Occipital lobe (tissue), 2 donors: ENCODE results near the gene ISG15. TPM values are rescaled to one million over a fixed set of nuclear protein-coding genes. Genes with fewer than 3 reads are reported as not detected.

Experiments used
- DNase-seq: peaks from one replicate; lab custom pipeline; 2025; lab: John Stamatoyannopoulos, UW
- total RNA-seq: library from RNA; depleted of rRNA; stranded (reverse); fragments of >200 nt; gene quantifications from one replicate; pipeline ENCODE4 v1.2.3, GENCODE V29; 2014

Gene ISG15
- 15.0 TPM for total RNA-seq

DNA sequence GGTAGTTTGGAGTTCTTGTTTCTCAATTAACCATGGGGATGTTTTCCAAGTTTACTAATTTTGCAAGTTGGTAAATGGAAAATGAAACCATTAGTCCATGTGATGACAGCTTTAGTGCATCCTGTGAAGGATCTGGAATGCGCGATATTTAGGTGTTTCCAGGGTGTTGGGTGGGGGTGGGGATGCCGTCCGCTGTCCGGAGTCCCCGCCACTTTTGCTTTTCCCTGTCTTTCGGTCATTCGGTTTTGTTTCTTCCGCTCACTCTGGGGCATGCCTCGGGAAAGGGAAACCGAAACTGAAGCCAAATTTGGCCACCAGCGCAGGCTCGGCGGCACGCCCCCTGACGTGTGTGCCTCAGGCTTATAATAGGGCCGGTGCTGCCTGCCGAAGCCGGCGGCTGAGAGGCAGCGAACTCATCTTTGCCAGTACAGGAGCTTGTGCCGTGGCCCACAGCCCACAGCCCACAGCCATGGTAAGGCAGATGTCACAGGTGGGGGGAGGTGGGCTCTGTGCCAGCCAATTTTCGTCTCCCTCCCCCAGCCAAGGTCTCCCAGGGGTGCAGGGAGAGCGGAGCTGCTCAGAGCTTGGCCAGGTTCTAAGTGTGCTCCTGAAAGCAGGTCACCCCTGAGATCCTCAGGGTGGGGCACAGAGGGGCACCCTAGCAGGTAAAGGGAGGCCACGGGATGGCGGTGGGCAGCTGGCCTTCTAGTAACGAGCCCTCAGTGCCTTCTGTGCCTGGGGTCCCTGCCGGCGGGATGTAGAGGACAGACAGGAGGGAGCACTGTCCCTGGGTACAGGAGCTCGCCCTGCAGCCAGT is at the start of gene ISG15:
Gene ISG15 (plus strand): TSS at position 393 of the 817 bp plus-strand sequence. CDS start 77 bp downstream, at position 470.
- DNase-seq, result peak; percentile 54

DNA sequence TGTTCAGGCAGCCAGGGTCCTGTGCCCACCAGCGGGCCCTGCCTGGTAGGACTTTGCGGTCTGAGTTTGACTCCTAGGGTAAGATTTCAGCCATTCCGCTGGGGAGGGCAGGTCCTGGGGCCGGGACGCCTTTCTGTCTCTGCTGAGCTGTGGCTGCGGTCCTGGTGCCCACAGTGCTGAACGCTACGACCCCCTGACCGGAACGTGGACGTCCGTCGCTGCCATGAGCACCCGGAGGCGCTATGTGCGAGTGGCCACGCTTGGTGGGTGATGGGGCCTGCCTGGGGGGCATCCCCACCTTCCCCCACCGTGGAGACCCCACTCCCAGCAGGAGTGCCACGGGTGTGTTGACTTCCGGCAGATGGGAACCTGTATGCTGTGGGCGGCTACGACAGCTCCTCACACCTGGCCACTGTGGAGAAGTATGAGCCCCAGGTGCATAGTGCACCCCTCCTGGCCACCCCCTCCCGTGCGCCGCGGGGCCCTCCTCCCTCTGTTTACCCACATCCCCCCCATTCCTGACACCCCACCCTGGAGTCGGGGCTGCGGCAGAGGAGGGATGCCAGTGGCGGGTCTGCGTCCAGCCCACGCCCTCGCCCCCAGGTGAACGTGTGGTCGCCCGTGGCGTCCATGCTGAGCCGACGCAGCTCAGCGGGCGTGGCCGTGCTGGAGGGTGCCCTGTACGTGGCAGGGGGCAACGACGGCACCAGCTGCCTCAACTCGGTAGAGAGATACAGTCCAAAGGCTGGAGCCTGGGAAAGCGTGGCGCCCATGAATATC is 49.4 kb upstream of the ISG15 start:
- no peak for DNase-seq

DNA sequence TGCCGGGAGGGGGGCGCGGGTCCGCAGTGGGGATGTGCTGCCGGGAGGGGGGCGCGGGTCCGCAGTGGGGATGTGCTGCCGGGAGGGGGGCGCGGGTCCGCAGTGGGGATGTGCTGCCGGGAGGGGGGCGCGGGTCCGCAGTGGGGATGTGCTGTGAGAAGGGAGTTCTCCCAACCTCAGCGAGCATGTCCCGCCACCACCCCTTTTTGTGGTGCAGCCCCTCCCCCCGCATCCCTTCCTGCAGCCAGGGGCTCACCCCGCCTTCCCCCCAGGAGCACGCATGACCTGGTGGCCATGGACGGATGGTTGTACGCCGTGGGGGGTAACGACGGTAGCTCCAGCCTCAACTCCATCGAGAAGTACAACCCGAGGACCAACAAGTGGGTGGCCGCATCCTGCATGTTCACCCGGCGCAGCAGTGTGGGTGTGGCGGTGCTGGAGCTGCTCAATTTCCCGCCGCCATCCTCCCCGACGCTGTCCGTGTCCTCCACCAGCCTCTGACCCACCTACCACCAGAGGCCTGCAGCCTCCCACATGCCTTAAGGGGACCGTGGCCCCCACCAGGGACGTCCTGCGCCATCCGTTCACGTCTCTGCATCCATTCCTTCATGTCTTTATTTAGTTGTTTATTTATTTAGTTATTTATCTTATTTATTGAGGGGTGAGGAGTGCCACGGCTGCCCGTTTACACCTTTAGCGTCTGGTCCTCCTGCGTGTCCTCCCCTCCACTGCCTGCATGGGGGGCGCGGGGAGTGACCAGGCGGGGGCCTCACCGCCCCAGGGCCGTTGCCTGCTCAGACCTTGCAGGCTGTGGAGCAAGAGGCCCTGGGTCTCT is 48.4 kb upstream of the ISG15 start:
- DNase-seq, result no peak

DNA sequence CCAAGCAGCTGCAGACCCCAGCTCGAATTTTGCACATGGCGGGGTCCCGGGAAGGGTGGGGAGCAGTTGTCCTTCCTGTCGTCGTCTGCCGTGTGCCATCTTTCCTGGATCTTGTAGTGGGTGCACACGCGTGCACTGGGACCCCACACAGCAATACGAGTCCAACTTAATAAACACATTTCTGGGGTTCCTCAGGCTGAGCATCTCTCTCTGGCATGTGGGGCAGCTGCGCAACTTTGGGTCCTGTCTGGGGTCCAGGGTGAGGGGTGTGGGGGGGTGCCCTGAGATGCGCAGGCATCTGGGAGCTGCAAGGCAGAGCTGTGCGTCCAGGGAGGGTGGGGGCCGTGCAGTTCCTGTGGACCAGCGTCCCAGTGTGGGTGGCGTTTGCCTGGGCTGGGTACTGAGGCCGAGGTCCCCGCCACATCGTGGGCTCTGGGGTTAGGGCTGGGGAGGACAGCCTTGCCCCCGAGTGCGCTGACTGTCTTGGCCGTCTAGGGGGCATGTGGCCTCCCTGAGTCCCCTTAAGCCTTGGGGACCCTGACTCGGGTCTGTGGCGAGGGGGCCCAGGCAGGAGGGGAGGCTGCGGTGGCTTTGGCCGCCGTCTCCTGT is 47.7 kb upstream of the ISG15 start:
- no peak for DNase-seq

DNA sequence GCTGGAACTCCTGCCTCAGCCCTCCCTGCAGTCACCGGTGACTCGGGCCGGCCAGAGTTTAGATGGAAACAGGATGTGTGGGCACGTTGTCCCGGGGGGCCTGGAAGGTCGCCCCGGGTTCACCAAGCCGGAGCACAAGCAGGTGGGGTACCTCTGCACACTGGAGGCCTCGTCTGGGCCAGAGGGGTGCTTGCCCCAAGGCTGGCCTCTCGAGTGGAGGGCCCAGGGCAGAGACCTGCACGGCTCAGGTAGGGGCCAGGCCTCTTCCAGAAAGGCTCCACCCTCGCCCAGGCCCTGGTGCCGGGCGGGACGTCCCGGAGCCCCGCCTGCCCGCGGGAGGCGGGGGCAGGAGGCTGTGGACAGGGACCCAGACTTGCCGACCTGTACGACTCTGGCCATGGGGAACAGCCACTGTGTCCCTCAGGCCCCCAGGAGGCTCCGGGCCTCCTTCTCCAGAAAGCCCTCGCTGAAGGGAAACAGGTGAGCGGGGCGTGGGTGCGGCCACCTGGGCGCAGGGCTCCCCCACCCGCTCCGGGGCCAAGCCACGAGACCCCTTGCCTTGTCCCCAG is 47.1 kb upstream of the ISG15 start, which contains the start of gene PLEKHN1:
Gene PLEKHN1 (plus strand): TSS at position 348 of the 569 bp plus-strand sequence. CDS start 50 bp downstream, at position 398.
- no peak for DNase-seq

DNA sequence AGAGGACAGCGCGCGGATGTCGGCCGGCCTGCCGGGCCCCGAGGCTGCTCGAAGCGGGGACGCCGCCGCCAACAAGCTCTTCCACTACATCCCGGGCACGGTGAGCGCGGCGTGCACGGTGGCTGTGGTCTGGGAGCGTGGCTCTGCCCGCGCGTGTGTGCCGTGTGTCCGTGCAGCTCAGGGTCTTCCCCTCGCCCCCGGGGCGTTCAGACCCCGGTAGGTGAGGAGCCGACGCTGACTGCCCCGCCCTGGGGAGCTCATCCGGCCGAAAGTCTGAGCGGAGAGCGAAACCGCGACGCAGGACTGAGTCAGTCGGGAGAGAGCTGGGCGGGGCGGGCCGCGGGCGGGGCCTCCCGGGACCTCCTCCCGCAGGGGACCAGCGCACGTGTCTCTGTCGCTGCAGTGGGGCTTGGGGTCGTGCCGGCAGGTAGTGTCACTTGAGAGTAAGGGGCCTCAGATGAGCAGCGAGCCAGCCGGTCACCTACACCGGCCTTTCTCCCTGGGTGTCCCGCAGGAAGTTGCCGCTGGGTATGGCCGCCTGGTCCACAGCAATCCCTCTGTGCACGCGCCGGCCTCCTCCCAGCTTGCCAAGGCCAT is 46.5 kb upstream of the ISG15 start:
- DNase-seq, result peak; percentile 31

DNA sequence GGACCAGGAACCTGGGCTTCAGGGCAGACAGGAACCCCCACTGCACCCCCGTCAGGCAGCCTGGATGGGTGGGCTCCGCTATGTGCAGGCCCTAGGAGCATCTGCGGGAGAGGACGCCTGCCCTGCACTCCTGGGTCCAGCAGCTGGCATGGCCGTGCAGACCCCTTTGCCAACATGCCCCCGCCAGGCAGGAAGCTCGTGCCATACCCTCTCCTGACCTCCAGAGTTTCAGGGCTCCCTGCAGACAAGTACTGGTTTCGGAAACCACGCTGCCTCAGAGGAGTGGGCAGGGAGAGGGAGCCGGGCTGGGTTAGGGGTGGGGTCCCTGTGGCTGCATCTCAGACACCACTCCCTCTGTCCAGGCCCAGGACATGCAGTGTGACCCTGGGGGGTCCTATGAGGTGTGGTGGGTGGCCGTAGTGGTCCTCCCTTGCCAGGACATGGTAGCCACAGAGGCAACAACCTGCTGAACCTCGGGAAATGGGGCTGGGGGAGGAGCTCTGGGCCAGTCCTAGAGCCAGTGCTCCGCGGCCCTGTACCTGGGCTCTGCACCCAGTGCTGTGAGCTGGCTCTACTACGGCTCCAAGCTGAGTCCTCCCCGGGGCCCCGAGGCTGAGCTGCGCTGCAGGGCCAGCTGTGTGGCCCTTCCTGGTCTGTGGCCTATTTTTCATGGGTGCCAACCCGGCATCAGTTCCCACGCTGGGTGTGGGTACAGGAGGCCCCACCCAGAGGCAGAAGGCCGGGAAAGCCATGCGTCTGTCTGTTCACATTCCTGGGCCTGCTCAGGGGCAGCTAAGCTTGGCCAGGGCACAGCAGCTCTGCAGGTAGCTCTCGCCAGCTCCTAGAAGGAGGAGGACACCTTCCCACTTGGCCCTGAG is 45.6 kb upstream of the ISG15 start:
- no peak for DNase-seq

DNA sequence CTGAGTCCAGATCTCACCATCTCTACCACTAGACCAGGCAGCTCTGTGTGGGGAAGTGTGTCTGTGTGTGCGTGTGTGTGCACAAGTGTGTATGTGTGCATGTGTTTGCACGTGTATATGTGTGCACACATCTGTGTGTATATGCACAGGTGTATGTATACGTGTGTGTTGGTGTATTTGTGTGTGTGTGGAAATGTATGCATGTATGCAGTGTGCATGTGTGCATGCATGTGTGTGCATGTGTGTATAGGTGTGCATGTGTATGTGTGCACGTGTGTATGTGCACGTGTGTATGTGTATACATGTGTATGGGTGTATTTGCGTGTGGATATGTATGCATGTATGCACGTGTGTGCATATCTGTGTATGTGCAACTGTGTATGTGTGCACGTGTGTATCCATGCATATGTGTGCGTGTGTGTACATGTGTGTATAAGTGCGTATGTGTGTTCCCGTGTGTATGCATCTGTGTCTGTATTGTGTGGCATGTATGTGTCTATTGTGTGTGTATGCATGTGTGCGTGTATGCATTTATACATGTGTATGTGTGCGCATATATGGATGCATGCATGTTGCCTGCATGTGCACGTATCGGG is 43.9 kb upstream of the ISG15 start:
- no peak for DNase-seq

DNA sequence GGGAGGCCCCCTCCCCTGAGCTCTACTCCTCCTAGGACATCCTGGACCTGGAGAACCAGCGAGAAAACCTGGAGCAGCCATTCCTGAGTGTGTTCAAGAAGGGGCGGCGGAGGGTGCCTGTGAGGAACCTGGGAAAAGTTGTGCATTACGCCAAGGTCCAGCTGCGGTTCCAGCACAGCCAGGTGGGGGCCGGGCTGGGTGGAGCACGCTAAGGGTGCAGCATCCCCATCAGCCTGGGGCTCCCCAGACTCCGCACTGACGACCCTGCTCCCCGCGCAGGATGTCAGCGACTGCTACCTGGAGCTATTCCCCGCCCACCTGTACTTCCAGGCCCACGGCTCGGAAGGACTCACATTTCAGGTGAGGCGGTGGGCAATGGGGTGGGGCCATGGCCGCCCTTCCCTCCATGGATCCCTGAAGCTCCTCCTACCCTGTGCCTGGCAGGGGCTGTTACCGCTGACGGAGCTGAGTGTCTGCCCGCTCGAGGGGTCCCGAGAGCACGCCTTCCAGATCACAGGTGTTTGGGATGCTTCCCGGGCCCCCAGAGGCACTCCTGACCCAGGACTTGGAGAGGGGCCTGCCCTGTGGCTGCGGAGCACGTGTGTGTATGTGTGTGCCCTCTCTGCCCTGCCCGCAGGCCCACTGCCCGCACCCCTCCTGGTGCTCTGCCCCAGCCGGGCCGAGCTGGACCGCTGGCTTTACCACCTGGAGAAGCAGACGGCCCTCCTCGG is 42.9 kb upstream of the ISG15 start:
- no peak for DNase-seq

DNA sequence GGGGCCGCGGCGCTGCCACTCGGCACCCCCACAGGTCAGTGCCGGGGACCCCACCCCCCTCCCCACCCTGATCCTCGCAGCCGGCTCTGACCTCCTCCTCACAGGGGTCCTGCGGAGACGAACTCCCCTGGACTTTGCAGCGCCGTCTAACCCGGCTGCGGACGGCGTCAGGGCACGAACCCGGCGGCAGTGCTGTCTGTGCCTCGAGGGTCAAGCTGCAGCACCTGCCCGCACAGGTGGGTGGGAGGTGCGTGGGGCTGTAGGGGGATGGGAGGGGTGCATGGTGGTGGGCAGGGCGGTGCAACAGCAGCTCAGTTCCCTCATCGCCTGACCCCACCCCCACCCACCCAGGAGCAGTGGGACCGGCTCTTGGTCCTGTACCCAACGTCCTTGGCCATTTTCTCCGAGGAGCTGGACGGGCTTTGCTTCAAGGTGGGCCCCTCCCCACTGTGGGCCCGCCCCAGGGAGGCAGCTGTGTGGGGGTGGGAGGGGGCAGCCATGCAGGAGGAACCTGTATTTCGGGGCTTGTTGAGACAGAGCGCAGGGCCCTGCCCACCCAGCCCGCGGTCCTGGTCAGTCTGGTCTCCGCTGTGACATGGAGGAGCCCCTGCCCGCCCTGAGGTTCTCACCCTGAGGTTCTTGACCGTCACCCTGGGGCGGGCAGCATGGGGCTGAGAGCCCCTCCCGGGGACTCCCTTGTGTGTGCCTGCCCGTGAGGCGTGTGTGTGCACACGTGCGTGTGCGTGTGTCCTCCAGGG is 42.1 kb upstream of the ISG15 start:
- no peak for DNase-seq

DNA sequence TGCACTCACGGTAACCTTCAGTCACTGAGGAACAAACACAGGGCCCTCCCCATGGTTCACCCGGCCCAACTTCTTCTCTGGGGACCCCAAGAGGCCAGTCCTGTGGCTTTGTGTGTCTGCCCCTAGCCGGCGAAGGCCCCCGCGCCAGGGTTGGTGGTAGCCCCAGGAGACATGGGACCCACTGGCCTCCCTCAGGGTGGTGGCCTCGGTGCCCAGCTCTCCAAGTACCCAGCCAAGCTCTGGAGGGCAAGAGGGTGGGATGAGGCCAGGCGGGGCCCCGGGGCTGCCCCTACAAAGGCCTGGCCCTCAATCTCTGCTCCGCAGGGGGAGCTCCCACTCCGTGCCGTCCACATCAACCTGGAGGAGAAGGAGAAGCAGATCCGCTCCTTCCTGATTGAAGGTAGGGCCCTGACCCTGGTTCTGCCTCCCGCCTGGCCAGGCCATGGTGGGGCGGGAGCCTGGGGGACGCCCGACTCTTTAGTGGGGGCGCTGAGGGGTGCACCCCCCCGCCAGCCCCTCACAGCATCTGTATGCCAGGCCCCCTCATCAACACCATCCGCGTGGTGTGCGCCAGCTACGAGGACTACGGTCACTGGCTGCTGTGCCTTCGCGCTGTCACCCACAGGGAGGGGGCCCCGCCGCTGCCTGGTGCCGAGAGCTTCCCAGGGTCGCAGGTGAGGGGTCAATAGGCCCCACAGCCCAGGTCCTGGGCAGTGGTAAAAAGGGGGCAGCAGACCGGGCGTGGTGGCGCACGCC is 41.4 kb upstream of the ISG15 start:
- DNase-seq, result no peak

DNA sequence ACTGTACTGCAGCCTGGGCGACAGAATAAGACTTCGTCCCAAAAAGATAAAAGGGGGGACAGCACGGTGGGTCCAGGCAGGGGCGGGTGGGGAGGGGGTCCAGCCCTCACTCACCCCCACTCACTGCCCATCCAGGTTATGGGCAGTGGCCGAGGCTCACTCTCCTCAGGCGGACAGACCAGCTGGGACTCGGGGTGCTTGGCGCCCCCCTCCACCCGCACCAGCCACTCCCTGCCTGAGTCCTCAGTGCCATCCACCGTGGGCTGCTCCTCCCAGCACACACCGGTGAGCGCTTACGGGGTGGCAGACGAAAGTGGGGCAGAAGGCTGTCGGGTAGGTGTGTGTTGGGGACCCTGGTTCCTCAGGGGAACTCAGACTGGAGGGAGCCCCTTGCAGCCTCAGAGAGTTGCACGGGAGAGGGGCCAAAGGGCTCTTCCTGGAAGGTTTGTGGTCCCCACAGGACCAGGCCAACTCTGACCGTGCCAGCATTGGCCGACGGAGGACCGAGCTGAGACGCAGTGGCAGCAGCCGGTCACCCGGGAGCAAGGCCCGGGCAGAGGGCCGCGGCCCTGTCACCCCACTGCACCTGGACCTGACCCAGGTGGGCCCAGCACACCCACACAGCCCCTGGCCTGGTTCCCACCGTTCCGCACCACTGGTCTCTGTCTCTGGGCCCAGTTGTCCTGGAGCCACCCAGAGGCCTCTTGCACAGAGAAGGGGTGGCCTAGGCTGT is 40.4 kb upstream of the ISG15 start:
- no peak for DNase-seq

DNA sequence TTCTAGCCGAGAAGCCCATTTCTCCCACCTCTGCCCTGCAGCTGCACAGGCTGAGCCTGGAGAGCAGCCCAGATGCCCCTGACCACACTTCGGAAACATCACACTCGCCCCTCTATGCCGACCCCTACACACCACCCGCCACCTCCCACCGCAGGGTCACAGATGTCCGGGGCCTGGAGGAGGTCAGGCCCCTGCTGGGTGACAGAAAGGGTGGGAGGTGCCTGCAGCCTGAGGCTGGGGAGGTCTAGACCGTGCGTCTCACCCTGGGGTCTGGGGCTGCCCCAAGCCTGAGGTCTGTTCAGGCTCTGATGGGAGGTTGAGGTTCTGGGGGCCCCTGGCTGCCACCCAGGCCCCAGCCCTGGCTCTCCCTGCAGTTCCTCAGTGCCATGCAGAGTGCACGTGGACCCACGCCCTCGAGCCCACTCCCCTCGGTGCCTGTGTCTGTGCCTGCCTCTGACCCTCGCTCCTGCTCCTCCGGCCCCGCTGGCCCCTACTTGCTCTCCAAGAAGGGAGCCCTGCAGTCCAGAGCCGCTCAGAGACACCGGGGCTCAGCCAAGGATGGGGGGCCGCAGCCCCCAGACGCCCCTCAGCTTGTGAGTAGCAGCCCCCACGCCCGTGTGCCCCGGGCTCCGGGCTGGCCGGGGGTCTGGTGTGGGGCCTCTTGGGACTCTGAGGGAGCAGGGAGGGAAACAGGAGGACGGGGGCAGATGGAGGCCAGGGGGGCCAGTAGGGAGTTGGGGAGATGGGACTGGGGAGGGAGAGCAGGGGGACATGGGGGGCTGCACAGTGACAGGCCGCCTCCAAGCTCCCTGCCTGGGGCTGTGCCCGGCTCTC is 39.6 kb upstream of the ISG15 start:
- no peak for DNase-seq

DNA sequence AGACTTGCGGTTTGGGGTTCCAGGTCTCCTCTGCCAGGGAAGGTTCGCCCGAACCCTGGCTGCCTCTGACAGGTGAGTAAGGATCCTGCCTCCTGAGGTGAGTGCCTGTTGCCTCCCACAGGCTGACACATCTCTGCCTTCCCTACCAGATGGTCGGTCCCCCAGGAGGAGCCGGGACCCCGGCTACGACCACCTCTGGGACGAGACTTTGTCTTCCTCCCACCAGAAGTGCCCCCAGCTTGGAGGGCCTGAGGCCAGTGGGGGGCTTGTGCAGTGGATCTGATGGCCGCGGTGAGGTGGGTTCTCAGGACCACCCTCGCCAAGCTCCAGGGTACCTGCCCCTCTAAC is 39.0 kb upstream of the ISG15 start:
- no peak for DNase-seq

DNA sequence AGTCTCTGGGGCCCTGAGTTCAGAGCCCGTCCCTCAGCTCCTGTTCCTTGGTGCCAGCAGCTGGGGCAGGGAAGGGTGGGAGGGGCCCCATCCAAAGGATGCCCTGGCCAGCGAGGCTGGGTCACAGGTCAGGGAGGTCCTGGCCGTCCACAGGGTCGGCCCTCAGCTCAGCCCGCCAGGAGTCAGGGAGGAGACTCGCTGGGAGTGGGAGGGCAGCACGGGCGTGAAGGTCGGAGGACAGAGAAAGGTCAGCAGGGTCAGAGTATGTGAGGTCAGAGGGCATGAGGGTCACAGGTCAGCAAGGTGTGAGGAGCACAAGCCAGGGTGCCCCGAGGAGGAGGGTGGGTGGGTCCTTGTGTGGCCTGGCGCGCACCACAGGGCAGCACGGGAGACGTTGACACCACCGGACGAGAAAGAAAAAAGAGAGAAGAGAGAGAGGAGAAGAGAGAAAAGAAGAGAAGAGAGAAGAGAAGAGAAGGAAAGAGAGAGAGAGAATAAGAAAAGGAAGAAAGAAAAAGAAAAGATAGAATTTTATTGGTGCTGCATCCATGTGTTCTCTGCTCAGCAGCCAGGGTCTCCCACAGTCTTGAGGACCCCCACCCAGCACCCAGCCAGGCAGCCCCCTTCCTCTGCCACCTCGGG is 38.5 kb upstream of the ISG15 start:
- no peak for DNase-seq
